NCI-H1417 treated with DMSO at 0.1 percent for 48 hours (cell line): ENCODE measurements around the gene ART1.

Experiments used
- DNase-seq: peaks from one replicate; lab custom pipeline; 2025; lab: John Stamatoyannopoulos, UW

The ART1 gene

DNA sequence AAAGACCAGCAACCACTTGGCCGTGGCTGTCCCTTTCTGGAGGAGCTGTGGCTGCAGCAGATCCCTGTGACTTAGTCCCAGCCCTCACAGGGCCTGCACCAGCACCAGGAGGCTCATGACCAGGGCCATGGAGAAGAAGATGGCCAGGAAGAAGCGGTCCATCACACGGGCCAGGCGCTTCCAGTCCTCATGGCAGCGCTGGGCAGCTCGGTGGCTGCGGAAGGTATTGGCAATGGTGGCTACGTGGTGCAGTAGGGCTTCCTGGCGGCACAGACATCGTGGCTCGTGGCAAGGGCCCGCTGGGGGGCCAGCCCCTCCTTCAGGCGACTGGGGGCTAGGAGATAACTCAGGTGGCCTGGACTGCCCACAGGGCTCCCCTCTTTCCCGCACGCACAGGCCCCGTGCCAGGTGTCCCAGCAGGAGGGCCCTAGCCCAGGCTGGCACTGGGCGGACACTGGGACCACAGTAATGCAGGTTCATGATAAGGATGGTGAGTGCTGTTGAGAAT is 21.1 kb downstream of the ART1 start:
- no peak for DNase-seq

DNA sequence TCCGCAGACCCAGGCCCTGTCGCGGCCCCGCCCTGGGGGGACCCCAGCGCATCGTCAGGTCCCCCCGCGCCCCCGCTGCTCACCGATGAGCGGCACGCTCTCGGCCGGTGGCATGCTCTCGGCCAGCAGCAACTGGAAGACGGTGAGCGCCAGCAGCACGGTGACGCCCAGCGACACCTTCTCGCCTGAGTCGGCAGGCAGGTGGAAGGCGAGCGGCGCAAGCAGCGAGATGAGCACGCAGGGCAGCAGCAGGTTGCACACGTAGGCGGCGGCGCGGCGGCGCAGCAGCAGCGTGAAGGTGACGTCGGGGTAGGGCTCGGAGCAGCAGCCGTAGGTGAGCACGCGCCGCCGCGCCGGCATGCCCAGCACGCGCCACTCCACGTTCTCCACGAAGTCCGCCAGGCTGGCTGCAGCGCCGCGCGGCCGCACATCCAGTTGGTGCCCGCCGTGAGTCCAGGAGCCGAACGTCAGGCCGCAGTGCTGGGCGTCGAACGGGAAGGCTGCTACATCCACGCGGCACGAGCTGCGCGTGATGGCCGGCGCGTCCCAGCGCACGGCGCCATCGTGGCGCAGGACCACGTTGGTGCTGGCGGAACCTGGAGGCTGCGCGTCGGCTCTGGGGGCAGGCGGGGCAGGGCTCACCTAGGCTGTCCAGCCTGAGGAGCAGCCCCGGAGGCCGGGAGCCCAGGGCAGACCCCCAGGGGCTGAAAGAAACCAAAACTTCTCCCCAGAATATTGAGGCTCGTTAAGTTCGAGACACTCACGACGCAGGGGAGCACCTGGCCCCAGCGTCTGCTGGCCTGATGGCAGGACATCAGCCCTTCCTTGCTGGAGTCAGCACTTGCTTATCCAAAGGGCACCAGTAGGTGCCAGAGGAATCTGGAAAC is 22.5 kb downstream of the ART1 start:
- DNase-seq: no peak

DNA sequence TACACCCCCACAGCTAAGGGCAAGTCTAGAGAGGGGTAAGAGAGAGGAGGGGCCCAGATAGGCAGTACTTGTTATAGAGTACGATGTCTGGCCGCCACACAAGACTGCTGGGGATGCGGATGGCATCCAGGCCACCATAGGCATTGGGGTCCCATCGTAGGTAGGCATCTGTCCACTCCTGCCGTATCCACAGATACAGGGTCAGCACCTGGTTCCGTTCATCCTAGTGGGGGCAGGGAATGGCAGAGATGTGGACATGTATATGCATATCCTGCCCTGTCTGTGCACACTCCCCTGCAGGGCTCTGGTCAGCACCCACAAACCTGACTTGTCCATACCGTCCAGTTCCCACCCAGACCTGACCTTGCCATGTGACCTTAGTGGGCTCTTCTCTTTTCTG is 24.2 kb downstream of the ART1 start:
- DNase-seq: no peak

DNA sequence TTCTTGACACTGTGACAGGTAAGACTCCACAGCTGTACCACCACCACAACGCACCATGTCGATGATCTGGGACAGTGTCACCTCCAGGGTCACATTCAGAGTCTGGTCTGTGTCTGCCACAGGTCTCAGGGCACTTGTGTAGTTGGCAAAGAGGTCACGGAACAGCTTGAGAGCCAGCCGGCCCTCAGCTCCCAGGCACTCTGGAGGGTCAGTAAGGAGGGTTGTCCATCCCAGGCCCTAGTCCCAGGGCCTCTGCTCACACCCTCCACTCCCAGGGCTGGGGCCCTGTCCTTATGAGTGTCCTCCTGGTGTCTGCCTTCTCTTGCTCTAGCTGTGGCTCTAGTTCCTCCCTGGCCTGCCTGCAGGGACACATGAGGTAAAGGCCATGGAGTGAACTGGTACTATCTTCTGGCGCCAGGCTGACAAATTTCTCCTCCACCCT is 24.8 kb downstream of the ART1 start:
- DNase-seq: no peak

DNA sequence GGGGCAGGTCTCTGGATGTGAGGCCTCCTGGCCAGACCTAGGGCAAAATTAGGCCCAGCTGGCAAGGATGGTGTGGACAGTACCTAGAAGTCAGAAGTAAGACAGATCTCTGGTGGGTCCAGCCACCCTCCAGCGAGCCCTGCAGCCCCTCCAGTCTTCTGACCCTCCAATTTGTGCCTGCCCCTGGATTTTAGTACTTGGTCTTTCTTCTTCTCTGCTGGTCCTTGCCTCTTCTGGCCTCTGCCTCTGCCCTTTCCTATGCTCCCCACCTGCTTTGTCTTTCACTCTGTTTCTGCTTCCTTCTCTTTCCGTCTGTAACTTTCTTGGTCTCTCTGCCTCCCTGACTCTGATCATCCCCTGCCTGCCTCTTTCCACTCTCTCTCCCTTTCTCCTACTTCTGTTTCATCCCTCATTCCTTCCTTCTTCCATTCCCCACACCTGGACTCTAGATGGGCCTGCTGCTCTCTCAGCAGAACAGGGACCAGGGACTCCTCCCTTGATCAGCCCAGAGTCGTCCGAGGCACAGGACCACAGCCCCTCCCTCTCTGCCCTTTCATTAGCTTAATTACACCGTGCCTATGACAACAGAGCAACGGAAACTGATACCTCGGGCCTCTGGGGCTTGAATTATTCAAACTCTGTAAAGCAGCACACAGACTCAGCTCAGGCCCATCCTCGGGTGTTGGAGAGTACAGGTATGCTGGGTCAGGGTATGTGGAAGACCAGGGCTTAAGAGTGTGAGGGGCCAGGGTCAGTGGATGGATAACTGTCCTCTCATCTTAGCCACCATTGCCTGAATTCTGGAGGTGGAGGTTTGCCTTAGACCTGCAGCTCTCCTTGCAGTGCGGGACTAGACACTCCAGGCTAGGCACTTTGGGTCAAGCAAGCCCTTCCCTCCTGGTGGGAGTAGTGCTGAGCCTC is 26.7 kb downstream of the ART1 start, which contains the start of gene CHRNA10:
CHRNA10 (minus strand) TSS at position 51 of the 921 bp plus-strand sequence. CDS start 72 bp downstream, outside the sequence.
- DNase-seq: no peak

DNA sequence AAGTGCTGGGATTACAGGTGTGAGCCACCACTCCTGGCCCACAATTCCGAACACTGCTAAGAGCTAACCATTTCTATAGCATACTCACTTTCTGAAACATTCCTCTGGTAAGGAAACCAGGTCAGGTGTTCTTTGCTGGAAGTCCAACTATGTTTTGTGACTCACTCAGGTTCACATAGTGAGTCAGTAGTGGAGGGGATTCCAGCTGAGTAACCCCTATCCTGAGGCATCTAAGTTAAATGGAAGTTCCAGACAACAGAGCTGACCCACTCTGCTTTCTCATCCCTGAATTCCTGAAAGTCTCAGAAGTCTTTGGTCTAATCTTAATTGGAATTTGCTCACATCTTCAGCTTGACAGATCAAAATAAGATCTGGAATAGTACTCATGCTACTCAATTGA is 29.3 kb downstream of the ART1 start:
- no peak for DNase-seq

DNA sequence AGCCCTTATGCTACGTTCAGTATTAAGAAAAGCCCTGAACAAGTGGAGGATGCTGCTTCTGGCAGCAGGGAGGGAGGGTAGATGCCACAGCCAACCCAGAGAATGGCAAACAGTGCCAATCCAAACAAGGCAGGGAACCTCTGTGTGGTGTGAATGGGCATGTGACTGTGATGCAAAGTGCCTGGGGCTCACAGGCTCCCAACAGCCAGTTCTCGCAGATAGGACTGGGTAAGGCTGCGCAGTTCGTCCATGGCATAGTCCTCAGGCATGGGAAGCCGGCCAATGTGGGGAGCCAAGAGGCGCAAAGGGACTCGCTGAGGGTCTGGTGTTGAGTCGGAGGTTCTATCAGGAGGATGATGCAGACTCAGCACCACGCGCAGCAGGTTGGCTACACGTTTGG is 31.0 kb downstream of the ART1 start:
- DNase-seq: no peak

DNA sequence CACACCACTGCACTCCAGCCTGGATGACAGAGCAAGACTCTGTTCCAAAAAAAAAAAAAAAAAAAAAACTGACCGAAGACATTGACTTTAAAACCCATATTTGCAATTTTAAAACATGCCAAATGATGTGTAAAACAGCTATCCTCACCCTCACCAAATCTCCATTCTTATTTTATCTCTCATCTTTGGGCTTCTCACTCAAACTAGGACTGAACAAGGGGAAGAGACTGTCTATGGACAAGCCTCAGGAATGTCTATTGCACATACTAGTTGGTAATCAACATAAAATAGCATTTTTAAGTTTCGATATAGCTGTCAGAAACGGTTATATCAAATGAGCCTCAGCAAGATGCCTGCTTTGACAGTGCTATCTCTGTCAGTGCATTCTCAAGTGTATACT is 34.1 kb downstream of the ART1 start:
- DNase-seq: no peak

DNA sequence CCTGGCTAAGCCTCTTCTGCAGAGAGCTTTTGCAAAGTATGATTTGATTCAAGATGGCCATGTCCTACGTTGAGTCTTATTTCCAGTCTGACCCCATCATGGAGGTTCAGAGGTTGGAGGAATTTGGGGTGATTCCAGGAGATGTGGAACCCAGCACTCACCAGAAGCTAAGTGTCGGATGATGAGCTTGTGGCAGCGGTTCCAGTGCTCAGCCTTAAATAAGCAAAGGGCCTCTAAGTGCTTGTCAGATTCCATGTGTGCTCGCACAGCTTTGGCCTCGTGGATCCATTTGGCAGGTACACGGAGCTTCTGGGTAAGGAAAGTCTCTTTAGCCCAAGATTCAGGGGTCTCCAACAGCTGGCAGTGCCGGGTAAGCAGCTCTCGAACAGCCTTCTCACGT is 38.1 kb downstream of the ART1 start:
- no peak for DNase-seq

DNA sequence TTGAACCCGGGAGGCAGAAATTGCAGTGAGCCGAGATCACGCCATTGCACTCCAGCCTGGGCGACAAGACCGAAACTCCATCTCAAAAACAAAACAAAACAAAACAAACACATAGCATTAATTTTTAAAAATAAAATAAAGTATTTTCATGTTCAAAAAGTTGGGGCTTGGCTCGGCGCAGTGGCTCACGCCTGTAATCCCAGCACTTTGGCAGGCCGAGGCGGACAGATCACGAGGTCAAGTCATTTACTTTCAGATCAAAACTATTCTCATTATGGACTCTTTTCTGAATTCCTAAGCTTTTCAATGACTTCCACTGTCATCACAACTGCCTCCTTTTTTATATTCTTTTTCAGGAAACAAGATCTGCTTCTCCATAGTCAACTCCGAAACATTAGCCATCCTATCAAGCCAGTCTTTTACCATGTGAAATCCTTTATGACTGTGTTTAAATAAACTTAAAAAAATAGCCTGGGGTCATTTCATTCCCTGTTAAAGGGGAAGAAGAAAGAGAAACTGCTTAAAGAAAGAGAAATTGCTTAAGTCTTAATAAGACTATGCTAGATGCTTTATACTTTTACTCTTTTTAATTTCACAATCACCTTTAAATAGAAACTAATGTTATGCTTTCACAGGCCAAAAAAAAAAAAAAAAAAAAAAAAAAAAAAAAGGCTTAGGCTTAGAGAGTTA is 39.3 kb downstream of the ART1 start:
- DNase-seq: no peak

DNA sequence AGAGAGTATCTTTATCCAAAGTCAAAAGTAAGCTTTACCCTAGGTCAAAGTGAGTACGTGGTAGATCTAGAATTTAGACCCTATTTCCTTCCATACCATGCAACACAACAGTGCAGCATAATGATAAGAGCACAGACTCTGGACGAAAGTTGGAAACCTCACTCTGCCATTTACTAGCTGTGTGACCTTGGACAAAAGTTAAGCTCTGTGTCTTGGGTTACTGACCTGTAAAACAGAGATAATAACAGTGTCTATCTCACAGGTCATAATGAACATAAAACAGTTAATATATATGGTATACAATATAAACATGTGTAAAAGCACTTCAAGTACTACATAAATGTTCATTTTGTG is 39.9 kb downstream of the ART1 start:
- no peak for DNase-seq

DNA sequence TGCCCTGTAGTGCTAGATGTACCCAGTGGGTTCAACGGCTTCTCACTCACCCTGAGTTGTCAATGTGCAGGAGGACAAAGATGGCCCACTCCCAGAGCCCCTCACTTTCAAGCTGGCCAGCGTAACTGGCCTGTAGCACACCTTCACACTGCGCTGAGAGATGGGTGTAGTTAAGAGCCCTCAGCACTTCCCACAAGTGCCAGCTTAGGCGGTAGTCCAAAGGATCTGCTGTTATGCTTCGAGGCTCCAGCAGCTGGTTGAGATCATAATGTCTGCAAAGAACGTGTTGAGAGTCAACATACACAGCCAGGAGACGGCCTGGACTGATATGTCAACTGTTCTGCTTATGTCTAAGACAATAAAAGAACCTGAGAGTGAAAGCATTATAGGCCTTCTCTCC is 41.0 kb downstream of the ART1 start:
- DNase-seq: no peak

DNA sequence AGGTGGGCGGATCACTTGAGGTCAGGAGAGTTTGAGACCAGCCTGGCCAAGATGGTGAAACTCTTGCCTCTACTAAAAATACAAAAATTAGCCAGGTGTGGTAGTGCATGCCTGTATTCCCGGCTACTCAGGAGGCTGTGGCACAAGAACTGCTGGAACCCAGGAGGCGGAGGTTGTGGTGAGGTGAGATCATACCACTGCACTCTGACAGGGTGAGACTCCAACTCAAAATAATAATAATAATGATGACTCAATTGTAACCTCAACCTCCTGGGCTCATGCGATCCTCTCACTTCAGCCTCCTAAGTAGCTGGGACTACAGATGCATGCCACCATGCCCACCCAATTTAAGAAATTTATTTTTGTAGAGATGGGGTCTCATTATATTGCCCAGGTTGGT is 41.8 kb downstream of the ART1 start:
- DNase-seq: no peak

DNA sequence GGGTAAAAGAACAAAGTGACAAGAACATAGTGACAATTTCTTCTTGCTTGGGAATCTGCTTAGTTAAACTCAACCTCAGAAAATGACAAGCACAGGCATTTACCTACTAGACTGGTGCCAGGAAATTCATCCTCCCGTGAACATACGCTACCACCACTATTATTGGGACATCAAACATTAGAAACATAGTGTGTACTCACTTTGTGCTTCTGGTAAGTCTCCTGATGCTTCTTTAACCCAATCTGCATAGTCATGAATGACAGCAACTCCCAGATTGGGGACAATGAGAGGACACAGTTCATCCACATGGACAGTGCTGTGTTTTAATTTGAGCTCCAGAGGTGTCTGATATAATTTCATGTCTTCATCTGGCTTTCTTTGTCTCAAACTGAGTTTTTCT is 55.5 kb downstream of the ART1 start:
- no peak for DNase-seq

DNA sequence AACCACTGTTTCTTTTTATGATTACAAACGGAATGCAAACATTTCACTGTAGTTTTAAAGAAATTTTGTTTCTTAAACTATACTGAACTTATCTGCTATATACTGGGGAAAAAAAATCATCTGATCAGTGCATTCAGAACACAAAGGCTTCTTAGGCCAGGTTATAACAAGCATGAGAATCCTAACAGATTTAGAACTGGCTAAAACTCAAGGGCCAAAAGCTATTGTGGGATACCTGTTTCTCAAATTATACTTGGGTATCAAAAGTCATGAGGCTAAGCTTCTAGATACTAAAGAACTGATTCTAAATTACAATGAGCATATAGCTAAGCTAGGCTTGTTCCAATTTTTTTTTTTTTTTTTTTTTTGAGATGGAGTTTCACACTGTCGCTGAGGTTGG is 56.0 kb downstream of the ART1 start:
- no peak for DNase-seq

DNA sequence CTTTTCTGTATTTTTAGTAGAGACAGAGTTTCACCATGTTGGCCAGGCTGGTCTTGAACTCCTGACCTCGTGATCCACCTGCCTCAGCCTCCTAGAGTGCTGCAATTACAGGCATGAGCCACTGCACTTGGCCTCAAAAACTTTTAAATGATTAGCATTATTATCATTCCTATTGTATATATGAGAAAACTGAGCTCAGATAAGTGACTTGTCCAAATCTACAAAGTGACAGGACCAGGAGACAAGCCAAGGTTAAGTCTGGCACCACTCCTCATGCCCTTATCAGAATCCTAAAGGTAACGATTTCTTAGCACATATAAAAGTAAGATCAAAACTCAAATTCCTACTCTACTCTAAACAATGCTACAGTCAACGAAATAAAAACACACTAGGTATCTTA is 58.5 kb downstream of the ART1 start:
- no peak for DNase-seq

DNA sequence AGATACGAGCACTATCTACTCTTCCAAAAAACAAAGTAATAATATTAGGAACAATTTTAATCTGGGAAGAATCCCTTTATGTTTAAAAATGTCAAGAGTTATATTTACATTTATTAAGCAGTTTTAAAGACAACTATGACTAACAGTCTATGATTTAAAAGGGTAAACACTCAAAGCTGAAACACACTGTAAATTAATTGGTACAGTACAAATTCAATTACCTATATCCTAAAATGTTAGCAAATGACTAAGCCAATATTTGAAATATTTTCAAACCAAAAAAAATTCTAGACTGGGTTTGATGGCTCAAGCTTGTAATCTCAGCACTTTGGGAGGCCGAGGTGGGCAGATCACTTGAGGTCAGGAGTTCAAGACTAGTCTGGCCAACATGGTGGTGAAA is 62.2 kb downstream of the ART1 start:
- DNase-seq: no peak

DNA sequence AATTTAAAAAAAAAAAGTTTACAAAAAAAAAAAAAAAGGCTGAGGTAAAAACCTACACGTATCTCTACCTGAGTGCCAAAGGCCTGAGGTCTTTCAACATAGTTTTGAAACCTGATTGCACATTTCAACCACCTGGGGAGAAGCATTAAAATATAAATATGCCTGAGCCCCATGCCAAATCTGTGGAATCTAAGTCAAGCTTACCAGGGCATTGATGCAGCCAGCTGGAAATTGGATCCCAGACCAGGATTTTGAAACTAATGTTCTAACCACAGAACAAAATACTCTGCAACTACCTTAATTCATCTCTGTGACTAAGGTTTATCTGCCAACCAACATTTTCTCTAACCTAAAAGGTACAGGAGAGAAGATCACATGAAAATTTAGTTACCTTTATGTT is 65.0 kb downstream of the ART1 start:
- no peak for DNase-seq

DNA sequence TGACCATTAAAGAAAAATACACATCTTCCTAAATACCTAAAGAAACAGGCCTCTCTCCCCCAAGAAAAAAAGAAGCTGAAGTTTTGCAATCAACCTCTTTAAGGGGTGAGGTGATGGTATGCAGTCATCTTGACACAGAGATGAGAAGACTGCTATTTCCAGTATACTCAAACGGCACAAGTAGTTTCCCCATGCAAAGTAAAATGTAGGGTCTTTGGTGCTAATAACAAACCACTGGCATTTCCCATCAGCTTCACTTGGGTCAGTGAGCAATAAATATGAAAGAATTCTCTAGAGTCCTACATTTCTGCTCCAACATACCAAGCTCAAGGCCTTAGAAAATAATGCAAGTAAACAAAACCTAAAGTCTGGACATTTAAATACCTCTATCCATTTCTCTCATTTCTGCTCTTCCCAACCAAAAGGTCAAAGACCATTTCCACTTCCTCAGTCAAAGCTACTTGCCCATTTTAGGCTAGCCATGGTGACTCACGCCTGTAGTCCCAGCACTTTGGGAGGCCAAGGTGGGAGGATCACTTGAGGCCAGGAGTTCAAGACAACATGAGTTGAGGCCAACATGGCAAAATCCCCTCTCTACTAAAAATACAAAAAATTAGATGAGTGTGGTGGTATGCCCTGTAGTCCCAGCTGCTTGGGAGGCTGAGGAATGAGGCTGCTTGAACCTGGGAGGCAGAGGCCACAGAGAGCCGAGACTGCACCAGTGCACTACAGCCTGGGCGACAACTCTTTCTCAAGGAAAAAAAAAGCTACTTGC is 65.7 kb downstream of the ART1 start:
- DNase-seq: no peak

DNA sequence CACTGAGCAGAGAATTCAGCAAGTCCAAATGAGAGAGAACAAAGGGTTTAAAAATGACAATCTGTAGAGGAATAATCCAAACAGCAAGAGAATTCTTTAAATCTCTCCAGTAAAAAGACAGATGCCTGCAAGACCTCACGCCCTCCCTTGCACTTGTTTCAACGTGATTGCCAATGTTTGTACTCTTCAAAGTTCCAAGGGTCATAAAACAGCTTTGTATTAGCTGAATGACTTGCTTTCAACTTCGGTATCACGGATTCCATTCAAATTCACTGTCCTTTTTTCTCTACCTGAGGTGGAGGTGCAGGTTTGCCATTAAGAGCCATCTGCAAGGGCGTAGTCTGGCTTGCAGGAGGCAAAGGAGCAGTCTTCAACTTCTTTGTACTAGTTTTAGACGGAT is 67.3 kb downstream of the ART1 start:
- DNase-seq: no peak
